ENCODE results near the gene TRNT1.

- TF ChIP-seq, protein P1, sequence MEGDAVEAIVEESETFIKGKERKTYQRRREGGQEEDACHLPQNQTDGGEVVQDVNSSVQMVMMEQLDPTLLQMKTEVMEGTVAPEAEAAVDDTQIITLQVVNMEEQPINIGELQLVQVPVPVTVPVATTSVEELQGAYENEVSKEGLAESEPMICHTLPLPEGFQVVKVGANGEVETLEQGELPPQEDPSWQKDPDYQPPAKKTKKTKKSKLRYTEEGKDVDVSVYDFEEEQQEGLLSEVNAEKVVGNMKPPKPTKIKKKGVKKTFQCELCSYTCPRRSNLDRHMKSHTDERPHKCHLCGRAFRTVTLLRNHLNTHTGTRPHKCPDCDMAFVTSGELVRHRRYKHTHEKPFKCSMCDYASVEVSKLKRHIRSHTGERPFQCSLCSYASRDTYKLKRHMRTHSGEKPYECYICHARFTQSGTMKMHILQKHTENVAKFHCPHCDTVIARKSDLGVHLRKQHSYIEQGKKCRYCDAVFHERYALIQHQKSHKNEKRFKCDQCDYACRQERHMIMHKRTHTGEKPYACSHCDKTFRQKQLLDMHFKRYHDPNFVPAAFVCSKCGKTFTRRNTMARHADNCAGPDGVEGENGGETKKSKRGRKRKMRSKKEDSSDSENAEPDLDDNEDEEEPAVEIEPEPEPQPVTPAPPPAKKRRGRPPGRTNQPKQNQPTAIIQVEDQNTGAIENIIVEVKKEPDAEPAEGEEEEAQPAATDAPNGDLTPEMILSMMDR (IDR thresholded peaks at IDR 0.05 in 2 of 3, conservative IDR thresholded peaks at IDR 0.05 in 1 of 3; ENCODE audit: borderline replicate concordance in 1 of 3, insufficient read depth in 1 of 3, low read depth in 2 of 3, low read length in 2 of 3) = no peak
- TF ChIP-seq JUND (IDR thresholded peaks at IDR 0.05) (no peak), FOSL1 (IDR thresholded peaks at IDR 0.05; ENCODE audit: low read depth) (no peak), EZH2 (IDR thresholded peaks at IDR 0.05) (no peak), POLR2A (IDR thresholded peaks at IDR 0.05; ENCODE audit: borderline replicate concordance, extremely low read depth, insufficient read depth, insufficient read length) (no peak), EGR1 (IDR thresholded peaks at IDR 0.05; ENCODE audit: low read depth) (no peak), SIN3A (IDR thresholded peaks at IDR 0.05; ENCODE audit: low read depth) (no peak), YY1 (IDR thresholded peaks at IDR 0.05; ENCODE audit: extremely low read depth, insufficient replicate concordance, low read depth, low read length) (no peak), SP1 (IDR thresholded peaks at IDR 0.05; ENCODE audit: low read depth) (no peak), CBX3 (IDR thresholded peaks at IDR 0.05; ENCODE audit: low read depth) (no peak), ZNF274 (IDR thresholded peaks at IDR 0.05; ENCODE audit: low read depth, low read length) (no peak)
- TF ChIP-seq, protein P2, sequence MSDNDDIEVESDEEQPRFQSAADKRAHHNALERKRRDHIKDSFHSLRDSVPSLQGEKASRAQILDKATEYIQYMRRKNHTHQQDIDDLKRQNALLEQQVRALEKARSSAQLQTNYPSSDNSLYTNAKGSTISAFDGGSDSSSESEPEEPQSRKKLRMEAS (IDR thresholded peaks at IDR 0.05) = no peak
- TF ChIP-seq, protein P3, sequence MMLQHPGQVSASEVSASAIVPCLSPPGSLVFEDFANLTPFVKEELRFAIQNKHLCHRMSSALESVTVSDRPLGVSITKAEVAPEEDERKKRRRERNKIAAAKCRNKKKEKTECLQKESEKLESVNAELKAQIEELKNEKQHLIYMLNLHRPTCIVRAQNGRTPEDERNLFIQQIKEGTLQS (IDR thresholded peaks at IDR 0.05) = no peak
Measured at GRCh38 chr3:3184876-3185275, 58.1 kb downstream of the TRNT1 start.
